ENCODE measurements around the gene LAMC3. TPM values are rescaled to one million over a fixed set of nuclear protein-coding genes. Genes with fewer than 3 reads are reported as not detected.
A peak's percentile ranks its signal among the peaks of the same experiment; 100 is the strongest.

LAMC3 gene
- polyA plus RNA-seq (2012; rRNA removed) = 0.06 and 0.07 TPM in 2 replicates
- 0.01 and 0.08 TPM in 2 replicates for polyA plus RNA-seq (2012; cell fraction: cytosol; rRNA removed)
- polyA plus RNA-seq (2012; cell fraction: nucleus; rRNA removed) = 0.07 and 0.23 TPM in 2 replicates

- Histone ChIP-seq H4K20me1 (ENCODE audit: insufficient read depth) (no peaks in the 10 kb centered on the region), H3K9me2 (no peaks in the 10 kb centered on the region), H3K9ac (no peak within 1 kb of the TSS), H3K4me1 (ENCODE audit: control insufficient read depth in 1 of 2, insufficient read depth in 2 of 2, low read depth in 1 of 2, low read length in 1 of 2) (no peaks in the 10 kb centered on the region; a peak in 1 of 4 replicates), H3K36me3 (replicated peaks in 1 of 2; ENCODE audit: control insufficient read depth in 1 of 2, insufficient read depth in 2 of 2, low read length in 1 of 2) (no peaks in the 10 kb centered on the region), H3K79me2 (ENCODE audit: insufficient read depth) (no peaks in the 10 kb centered on the region), H3K9me3 (no peaks in the 10 kb centered on the region), H2AFZ (ENCODE audit: low read depth) (no peak within 1 kb of the TSS; the same call in 1 of the 2 replicates), H3K27ac (ENCODE audit: low read depth in 2 of 2, low read length in 1 of 2) (no peak within 1 kb of the TSS), H3F3A (replicated peaks; ENCODE audit: insufficient read depth) (no peaks in the 10 kb centered on the region), H3K4me3 (ENCODE audit: low read depth in 2 of 2, low read length in 1 of 2) (peak within 1 kb of the TSS; percentile 13 to 26; a peak in 3 of 4 replicates), H3K27me3 (ENCODE audit: insufficient read depth) (peaks cover 35% of the 10 kb centered on the region), H3K4me2 (0 out of 2 replicates have a peak within 1 kb of the TSS, but pooled peaks have one; percentile 16)
- ChIA-PET CTCF (interaction anchor here (0.7 to 2.4 kb wide), 3 partner anchors 37 to 344 kb away, joined by 3 to 9 read pairs (median 3); no protein-coding TSS in a partner anchor), POLR2A (no interaction called here)
- 9% methylated on average over 34 of the region's 88 CpGs for WGBS (ENCODE audit: low lambda C conversion rate)
- peak; percentile 84 for DNase-seq
- no peak for TF ChIP-seq PBX3 (IDR thresholded peaks at IDR 0.05)
- TF ChIP-seq MAX (IDR thresholded peaks at IDR 0.05; ENCODE audit: low read depth) = 0 out of 2 replicates have a peak, but pooled peaks have one; percentile 36
- TF ChIP-seq GABPA (IDR thresholded peaks at IDR 0.05; ENCODE audit: low read depth) = no peak
- TF ChIP-seq MEF2A (IDR thresholded peaks at IDR 0.05; ENCODE audit: borderline replicate concordance, low read depth) = no peak
- TF ChIP-seq MXI1 (IDR thresholded peaks at IDR 0.05; ENCODE audit: low read depth, low read length) = no peak
- TF ChIP-seq RAD21 (IDR thresholded peaks at IDR 0.05; ENCODE audit: low read length) = peak; percentile 27; the same call in 1 of the 2 replicates
- TF ChIP-seq YY1 (IDR thresholded peaks at IDR 0.05; ENCODE audit: low read depth) = no peak
- TF ChIP-seq CHD2 (IDR thresholded peaks at IDR 0.05; ENCODE audit: low read length, partially characterized antibody) = no peak
- no peak for TF ChIP-seq RCOR1 (IDR thresholded peaks at IDR 0.05; ENCODE audit: low read length)
- no peak for TF ChIP-seq RFX5 (IDR thresholded peaks at IDR 0.05; ENCODE audit: low read length)
- TF ChIP-seq EZH2phosphoT487 (IDR thresholded peaks at IDR 0.05; ENCODE audit: borderline replicate concordance, low read depth) = no peak
- no peak for TF ChIP-seq TAF1 (IDR thresholded peaks at IDR 0.05; ENCODE audit: borderline replicate concordance, low read depth, low read length)
- TF ChIP-seq TEAD4 (IDR thresholded peaks at IDR 0.05; ENCODE audit: borderline replicate concordance, insufficient read depth) = no peak
- no peak for TF ChIP-seq POLR2AphosphoS5 (IDR thresholded peaks at IDR 0.05; ENCODE audit: low read depth, low read length)
- TF ChIP-seq, protein P1, sequence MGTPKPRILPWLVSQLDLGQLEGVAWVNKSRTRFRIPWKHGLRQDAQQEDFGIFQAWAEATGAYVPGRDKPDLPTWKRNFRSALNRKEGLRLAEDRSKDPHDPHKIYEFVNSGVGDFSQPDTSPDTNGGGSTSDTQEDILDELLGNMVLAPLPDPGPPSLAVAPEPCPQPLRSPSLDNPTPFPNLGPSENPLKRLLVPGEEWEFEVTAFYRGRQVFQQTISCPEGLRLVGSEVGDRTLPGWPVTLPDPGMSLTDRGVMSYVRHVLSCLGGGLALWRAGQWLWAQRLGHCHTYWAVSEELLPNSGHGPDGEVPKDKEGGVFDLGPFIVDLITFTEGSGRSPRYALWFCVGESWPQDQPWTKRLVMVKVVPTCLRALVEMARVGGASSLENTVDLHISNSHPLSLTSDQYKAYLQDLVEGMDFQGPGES (IDR thresholded peaks at IDR 0.05; ENCODE audit: low read depth, low read length) = no peak
- no peak for TF ChIP-seq NFIC (IDR thresholded peaks at IDR 0.05; ENCODE audit: borderline replicate concordance)
- no peak for TF ChIP-seq RXRA (IDR thresholded peaks at IDR 0.05; ENCODE audit: borderline replicate concordance, low read depth)
- TF ChIP-seq EP300 (IDR thresholded peaks at IDR 0.05; ENCODE audit: borderline replicate concordance in 1 of 2, low read depth in 1 of 2, low read length in 1 of 2) = no peak
- TF ChIP-seq, protein P2, sequence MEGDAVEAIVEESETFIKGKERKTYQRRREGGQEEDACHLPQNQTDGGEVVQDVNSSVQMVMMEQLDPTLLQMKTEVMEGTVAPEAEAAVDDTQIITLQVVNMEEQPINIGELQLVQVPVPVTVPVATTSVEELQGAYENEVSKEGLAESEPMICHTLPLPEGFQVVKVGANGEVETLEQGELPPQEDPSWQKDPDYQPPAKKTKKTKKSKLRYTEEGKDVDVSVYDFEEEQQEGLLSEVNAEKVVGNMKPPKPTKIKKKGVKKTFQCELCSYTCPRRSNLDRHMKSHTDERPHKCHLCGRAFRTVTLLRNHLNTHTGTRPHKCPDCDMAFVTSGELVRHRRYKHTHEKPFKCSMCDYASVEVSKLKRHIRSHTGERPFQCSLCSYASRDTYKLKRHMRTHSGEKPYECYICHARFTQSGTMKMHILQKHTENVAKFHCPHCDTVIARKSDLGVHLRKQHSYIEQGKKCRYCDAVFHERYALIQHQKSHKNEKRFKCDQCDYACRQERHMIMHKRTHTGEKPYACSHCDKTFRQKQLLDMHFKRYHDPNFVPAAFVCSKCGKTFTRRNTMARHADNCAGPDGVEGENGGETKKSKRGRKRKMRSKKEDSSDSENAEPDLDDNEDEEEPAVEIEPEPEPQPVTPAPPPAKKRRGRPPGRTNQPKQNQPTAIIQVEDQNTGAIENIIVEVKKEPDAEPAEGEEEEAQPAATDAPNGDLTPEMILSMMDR (IDR thresholded peaks at IDR 0.05) = peak; percentile 34; the same call in 1 of the 2 replicates
- no peak for TF ChIP-seq ELF1 (IDR thresholded peaks at IDR 0.05)
- TF ChIP-seq JUND (IDR thresholded peaks at IDR 0.05) = no peak
- TF ChIP-seq FOXM1 (IDR thresholded peaks at IDR 0.05; ENCODE audit: low read depth) = no peak
- TF ChIP-seq, protein P3, sequence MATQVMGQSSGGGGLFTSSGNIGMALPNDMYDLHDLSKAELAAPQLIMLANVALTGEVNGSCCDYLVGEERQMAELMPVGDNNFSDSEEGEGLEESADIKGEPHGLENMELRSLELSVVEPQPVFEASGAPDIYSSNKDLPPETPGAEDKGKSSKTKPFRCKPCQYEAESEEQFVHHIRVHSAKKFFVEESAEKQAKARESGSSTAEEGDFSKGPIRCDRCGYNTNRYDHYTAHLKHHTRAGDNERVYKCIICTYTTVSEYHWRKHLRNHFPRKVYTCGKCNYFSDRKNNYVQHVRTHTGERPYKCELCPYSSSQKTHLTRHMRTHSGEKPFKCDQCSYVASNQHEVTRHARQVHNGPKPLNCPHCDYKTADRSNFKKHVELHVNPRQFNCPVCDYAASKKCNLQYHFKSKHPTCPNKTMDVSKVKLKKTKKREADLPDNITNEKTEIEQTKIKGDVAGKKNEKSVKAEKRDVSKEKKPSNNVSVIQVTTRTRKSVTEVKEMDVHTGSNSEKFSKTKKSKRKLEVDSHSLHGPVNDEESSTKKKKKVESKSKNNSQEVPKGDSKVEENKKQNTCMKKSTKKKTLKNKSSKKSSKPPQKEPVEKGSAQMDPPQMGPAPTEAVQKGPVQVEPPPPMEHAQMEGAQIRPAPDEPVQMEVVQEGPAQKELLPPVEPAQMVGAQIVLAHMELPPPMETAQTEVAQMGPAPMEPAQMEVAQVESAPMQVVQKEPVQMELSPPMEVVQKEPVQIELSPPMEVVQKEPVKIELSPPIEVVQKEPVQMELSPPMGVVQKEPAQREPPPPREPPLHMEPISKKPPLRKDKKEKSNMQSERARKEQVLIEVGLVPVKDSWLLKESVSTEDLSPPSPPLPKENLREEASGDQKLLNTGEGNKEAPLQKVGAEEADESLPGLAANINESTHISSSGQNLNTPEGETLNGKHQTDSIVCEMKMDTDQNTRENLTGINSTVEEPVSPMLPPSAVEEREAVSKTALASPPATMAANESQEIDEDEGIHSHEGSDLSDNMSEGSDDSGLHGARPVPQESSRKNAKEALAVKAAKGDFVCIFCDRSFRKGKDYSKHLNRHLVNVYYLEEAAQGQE (IDR thresholded peaks at IDR 0.05; ENCODE audit: low read depth, low read length) = no peak
- no peak for TF ChIP-seq FOSL2 (IDR thresholded peaks at IDR 0.05; ENCODE audit: borderline replicate concordance, low read depth)
Measured at GRCh38 chr9:131008909-131009618, at the start of gene LAMC3. Gene LAMC3, plus strand, starts transcription at chr9:131009174. Its CDS starts 41 bp downstream, at chr9:131009215.

Data from SK-N-SH (cell line).